ENCODE measurements around the gene NTF3.

NTF3 gene

GRCh38 chr12:5441497-5442236 lies 9.8 kb downstream of the NTF3 start:
- peak; percentile 64 to 69 for DNase-seq
- Histone ChIP-seq H3K27me3 (ENCODE audit: insufficient read depth, low read length) (no peaks in the 10 kb centered on the region), H4K8ac (ENCODE audit: low read depth, low read length) (no peak overlapping the region), H3K14ac (ENCODE audit: low read length) (no peak overlapping the region), H3K9me3 (ENCODE audit: insufficient read depth, low read depth, low read length) (peaks cover 2% of the 10 kb centered on the region), H3K4me1 (ENCODE audit: control insufficient read depth in 1 of 2, insufficient read depth in 2 of 2, low read length in 2 of 2) (peaks cover 6 to 9% of the 10 kb centered on the region in 2 experiments), H3K9ac (ENCODE audit: low read length) (no peak overlapping the region), H3K23ac (ENCODE audit: low read length) (no peak overlapping the region), H2BK120ac (ENCODE audit: insufficient read depth, low read length, poor library complexity) (no peak overlapping the region), H4K91ac (ENCODE audit: low read depth, low read length) (no peak overlapping the region), H3K27ac (ENCODE audit: low read depth, low read length) (no peak overlapping the region), H2BK5ac (ENCODE audit: low read depth, low read length, poor library complexity) (no peak overlapping the region), H3K36me3 (ENCODE audit: control insufficient read depth in 1 of 2, insufficient read depth in 2 of 2, low read length in 2 of 2) (peaks cover 0 to 2% of the 10 kb centered on the region in 2 experiments), H2AK5ac (ENCODE audit: low read length) (no peak overlapping the region), H3K4ac (ENCODE audit: low read depth, low read length) (no peak overlapping the region), H3K4me2 (ENCODE audit: low read length) (no peak overlapping the region), H2AFZ (ENCODE audit: insufficient read depth, low read length, poor library complexity) (no peak overlapping the region), H3K4me3 (ENCODE audit: low read depth, low read length) (no peak overlapping the region), H4K12ac (ENCODE audit: low read depth, low read length) (no peak overlapping the region), H2BK12ac (ENCODE audit: low read length) (no peak overlapping the region), H3K18ac (ENCODE audit: low read length) (no peak overlapping the region), H3K79me2 (ENCODE audit: control insufficient read depth, insufficient read depth, low read length, poor library complexity) (no peaks in the 10 kb centered on the region), H3K79me1 (ENCODE audit: low read length) (peaks cover 2% of the 10 kb centered on the region)
- WGBS (ENCODE audit: extremely low coverage, insufficient coverage, insufficient read length): no CpG with 5 or more reads among the region's 10 CpGs

GRCh38 chr12:5442251-5443006 lies 10.5 kb downstream of the NTF3 start:
- no peaks in the 10 kb centered on the region for H3K27me3 ChIP-seq (ENCODE audit: insufficient read depth, low read length)
- no peak overlapping the region for H3K4ac ChIP-seq (ENCODE audit: low read depth, low read length)
- H3K9me3 ChIP-seq (ENCODE audit: insufficient read depth, low read depth, low read length): peaks cover 2% of the 10 kb centered on the region
- H3K9ac ChIP-seq (ENCODE audit: low read length): no peak overlapping the region
- peaks cover 2% of the 10 kb centered on the region for H3K79me1 ChIP-seq (ENCODE audit: low read length)
- no peak overlapping the region for H2BK12ac ChIP-seq (ENCODE audit: low read length)
- no peak overlapping the region for H3K23ac ChIP-seq (ENCODE audit: low read length)
- H2AFZ ChIP-seq (ENCODE audit: insufficient read depth, low read length, poor library complexity): no peak overlapping the region
- peak; percentile 21 to 66 for DNase-seq
- H3K4me2 ChIP-seq (ENCODE audit: low read length): no peak overlapping the region
- H3K4me3 ChIP-seq (ENCODE audit: low read depth, low read length): no peak overlapping the region
- WGBS (ENCODE audit: extremely low coverage, insufficient coverage, insufficient read length): no CpG with 5 or more reads among the region's 11 CpGs
- no peak overlapping the region for H4K12ac ChIP-seq (ENCODE audit: low read depth, low read length)
- no peak overlapping the region for H3K27ac ChIP-seq (ENCODE audit: low read depth, low read length)
- no peak overlapping the region for H2BK120ac ChIP-seq (ENCODE audit: insufficient read depth, low read length, poor library complexity)
- H3K79me2 ChIP-seq (ENCODE audit: control insufficient read depth, insufficient read depth, low read length, poor library complexity): no peaks in the 10 kb centered on the region
- H2AK5ac ChIP-seq (ENCODE audit: low read length): no peak overlapping the region
- no peak overlapping the region for H3K14ac ChIP-seq (ENCODE audit: low read length)
- H2BK5ac ChIP-seq (ENCODE audit: low read depth, low read length, poor library complexity): no peak overlapping the region
- H4K8ac ChIP-seq (ENCODE audit: low read depth, low read length): no peak overlapping the region
- H3K18ac ChIP-seq (ENCODE audit: low read length): no peak overlapping the region
- H4K91ac ChIP-seq (ENCODE audit: low read depth, low read length): no peak overlapping the region
- peaks cover 0 to 2% of the 10 kb centered on the region in 2 experiments for H3K36me3 ChIP-seq (ENCODE audit: control insufficient read depth in 1 of 2, insufficient read depth in 2 of 2, low read length in 2 of 2)
- H3K4me1 ChIP-seq (ENCODE audit: control insufficient read depth in 1 of 2, insufficient read depth in 2 of 2, low read length in 2 of 2): peaks cover 6 to 9% of the 10 kb centered on the region in 2 experiments

GRCh38 chr12:5444520-5444919 lies 12.6 kb downstream of the NTF3 start:
- Histone ChIP-seq H3K4me3 (ENCODE audit: low read depth, low read length) (no peak overlapping the region), H3K4ac (ENCODE audit: low read depth, low read length) (no peak overlapping the region), H2AFZ (ENCODE audit: insufficient read depth, low read length, poor library complexity) (no peak overlapping the region), H3K27me3 (ENCODE audit: insufficient read depth, low read length) (no peaks in the 10 kb centered on the region), H3K18ac (ENCODE audit: low read length) (no peak overlapping the region), H4K12ac (ENCODE audit: low read depth, low read length) (no peak overlapping the region), H3K36me3 (ENCODE audit: control insufficient read depth in 1 of 2, insufficient read depth in 2 of 2, low read length in 2 of 2) (no peaks in the 10 kb centered on the region), H3K4me1 (ENCODE audit: control insufficient read depth in 1 of 2, insufficient read depth in 2 of 2, low read length in 2 of 2) (peaks cover 6 to 9% of the 10 kb centered on the region in 2 experiments), H3K27ac (ENCODE audit: low read depth, low read length) (no peak overlapping the region), H4K8ac (ENCODE audit: low read depth, low read length) (no peak overlapping the region), H2AK5ac (ENCODE audit: low read length) (no peak overlapping the region), H3K14ac (ENCODE audit: low read length) (no peak overlapping the region), H2BK5ac (ENCODE audit: low read depth, low read length, poor library complexity) (no peak overlapping the region), H3K9me3 (ENCODE audit: insufficient read depth, low read depth, low read length) (no peaks in the 10 kb centered on the region), H2BK120ac (ENCODE audit: insufficient read depth, low read length, poor library complexity) (no peak overlapping the region), H3K79me2 (ENCODE audit: control insufficient read depth, insufficient read depth, low read length, poor library complexity) (no peaks in the 10 kb centered on the region), H3K4me2 (ENCODE audit: low read length) (no peak overlapping the region), H4K91ac (ENCODE audit: low read depth, low read length) (no peak overlapping the region), H2BK12ac (ENCODE audit: low read length) (no peak overlapping the region), H3K23ac (ENCODE audit: low read length) (no peak overlapping the region), H3K79me1 (ENCODE audit: low read length) (peaks cover 2% of the 10 kb centered on the region), H3K9ac (ENCODE audit: low read length) (no peak overlapping the region)
- no peak for DNase-seq
- WGBS (ENCODE audit: extremely low coverage, insufficient coverage, insufficient read length): no CpG with 5 or more reads among the region's 6 CpGs

GRCh38 chr12:5447320-5447719 lies 15.4 kb downstream of the NTF3 start:
- no peak overlapping the region for H3K4me3 ChIP-seq (ENCODE audit: low read depth, low read length)
- H3K9ac ChIP-seq (ENCODE audit: low read length): no peak overlapping the region
- no peaks in the 10 kb centered on the region for H3K4me1 ChIP-seq (ENCODE audit: control insufficient read depth in 1 of 2, insufficient read depth in 2 of 2, low read length in 2 of 2)
- H2BK5ac ChIP-seq (ENCODE audit: low read depth, low read length, poor library complexity): no peak overlapping the region
- no peaks in the 10 kb centered on the region for H3K36me3 ChIP-seq (ENCODE audit: control insufficient read depth in 1 of 2, insufficient read depth in 2 of 2, low read length in 2 of 2)
- no peak overlapping the region for H4K12ac ChIP-seq (ENCODE audit: low read depth, low read length)
- no peaks in the 10 kb centered on the region for H3K27me3 ChIP-seq (ENCODE audit: insufficient read depth, low read length)
- no peak overlapping the region for H3K18ac ChIP-seq (ENCODE audit: low read length)
- no peak overlapping the region for H4K91ac ChIP-seq (ENCODE audit: low read depth, low read length)
- no peaks in the 10 kb centered on the region for H3K79me2 ChIP-seq (ENCODE audit: control insufficient read depth, insufficient read depth, low read length, poor library complexity)
- no peak overlapping the region for H3K4ac ChIP-seq (ENCODE audit: low read depth, low read length)
- no peak overlapping the region for H2AK5ac ChIP-seq (ENCODE audit: low read length)
- no peaks in the 10 kb centered on the region for H3K79me1 ChIP-seq (ENCODE audit: low read length)
- H3K23ac ChIP-seq (ENCODE audit: low read length): no peak overlapping the region
- DNase-seq: no peak
- 100% methylated on average over 1 of the region's 5 CpGs for WGBS (ENCODE audit: extremely low coverage, insufficient coverage, insufficient read length)
- H3K27ac ChIP-seq (ENCODE audit: low read depth, low read length): no peak overlapping the region
- no peak overlapping the region for H2AFZ ChIP-seq (ENCODE audit: insufficient read depth, low read length, poor library complexity)
- H2BK12ac ChIP-seq (ENCODE audit: low read length): no peak overlapping the region
- no peaks in the 10 kb centered on the region for H3K9me3 ChIP-seq (ENCODE audit: insufficient read depth, low read depth, low read length)
- no peak overlapping the region for H2BK120ac ChIP-seq (ENCODE audit: insufficient read depth, low read length, poor library complexity)
- H4K8ac ChIP-seq (ENCODE audit: low read depth, low read length): no peak overlapping the region
- H3K4me2 ChIP-seq (ENCODE audit: low read length): no peak overlapping the region
- no peak overlapping the region for H3K14ac ChIP-seq (ENCODE audit: low read length)

Measured in trophoblast cell (in vitro differentiated cells and primary cell).